Left colon (tissue), 2 donors: ENCODE measurements around the gene PLK4. TPM values are rescaled to one million over a fixed set of nuclear protein-coding genes. Genes with fewer than 3 reads are reported as not detected.
"Not testable (repeated sequence)": the region's sequence is repeated elsewhere in the genome, so short reads cannot be mapped to it uniquely, and the experiment has no call there.

Source experiments
- ATAC-seq: fragments of 200-7000 bp; cut with Tn5 transposase; one replicate; pipeline ENCODE4 v1.9.1; 2020; ENCODE audit warnings: mild to moderate bottlenecking, moderate library complexity
- DNase-seq, 2 donors: peaks; one replicate each; pipeline ENCODE4 v3.0.0-alpha.2; 2020
- intact Hi-C, 2 donors: fragments of 100-400 bp; cut with DNase I in 1 of 2; cut with micrococcal nuclease in 1 of 2; formaldehyde crosslinking; loops; one replicate each; pipeline versions ENCODE4 v1.11.2 to v1.14.0; 2022; cut with DNase I, micrococcal nuclease
- total RNA-seq, 2 donors: library from RNA; stranded (reverse); fragmentation: NEBNext Ultra II Directional; extraction: Animal tissue kit (Norgen Biotek cat#: 25700); gene quantifications; one replicate each; pipeline ENCODE4 v1.2.1, GENCODE V29; 2021
- donor health status: DM: no; HTN: no; CAD: no.
- donor health status: DM: yes; HTN: yes; CAD: no.

PLK4 gene
- total RNA-seq, 2 donors from 2014 or later = 3.1 to 7.8 TPM

GRCh38 chr4:127896069-127896468 is 15.4 kb downstream of the PLK4 start:
- intact Hi-C loops = no loop called here
- DNase-seq (no peak), ATAC-seq (no peak)

GRCh38 chr4:127896528-127896927 is 15.8 kb downstream of the PLK4 start:
- ATAC-seq = no peak
- DNase-seq = no peak
- intact Hi-C loops = no loop called here

- intact Hi-C loops, DNase-seq, ATAC-seq: not testable (repeated sequence)
Measured at GRCh38 chr4:127899682-127900081, 19.0 kb downstream of the PLK4 start.

- DNase-seq (no peak), ATAC-seq (no peak)
- intact Hi-C loops = no loop called here
Measured at GRCh38 chr4:127905029-127905428, 24.3 kb downstream of the PLK4 start.

- intact Hi-C loops = no loop called here
- no peak for DNase-seq
- ATAC-seq = no peak
Measured at GRCh38 chr4:127916512-127916911, 35.8 kb downstream of the PLK4 start.

- ATAC-seq (no peak), DNase-seq (no peak)
- intact Hi-C loops = no loop called here
Measured at GRCh38 chr4:127917151-127917550, 36.5 kb downstream of the PLK4 start.

- DNase-seq (no peak), ATAC-seq (no peak)
- intact Hi-C loops = no loop called here
Measured at GRCh38 chr4:127920521-127920920, 39.8 kb downstream of the PLK4 start.

- intact Hi-C loops = no loop called here
- ATAC-seq = no peak
- DNase-seq = no peak
Measured at GRCh38 chr4:127922226-127922625, 41.5 kb downstream of the PLK4 start.

- intact Hi-C loops, DNase-seq, ATAC-seq: not testable (repeated sequence)
Measured at GRCh38 chr4:127925720-127926119, 45.0 kb downstream of the PLK4 start.

GRCh38 chr4:127930175-127930574 is 49.5 kb downstream of the PLK4 start:
- no peak for ATAC-seq

GRCh38 chr4:127931836-127932235 is 51.1 kb downstream of the PLK4 start:
- ATAC-seq, intact Hi-C loops, DNase-seq: not testable (repeated sequence)

More at GRCh38 chr4:127930175-127930574, 49.5 kb downstream of the PLK4 start:
- DNase-seq = no peak
- intact Hi-C loops = no loop called here

- intact Hi-C loops = no loop called here
- no peak for ATAC-seq
- DNase-seq = no peak
Measured at GRCh38 chr4:127936974-127937373, 56.3 kb downstream of the PLK4 start.

Other genes starting within 250 kb of the PLK4 start
- gene INTU, start 247.9 kb upstream of the PLK4 start, total RNA-seq = 1 to 10 TPM; 3.4 to 3.8 TPM
- not detected for gene SLC25A31, start 150.5 kb upstream of the PLK4 start, total RNA-seq
- gene HSPA4L, start 98.6 kb upstream of the PLK4 start, total RNA-seq = 1 to 10 TPM; 4.4 to 6.0 TPM
- 10 to 100 TPM; 23.1 to 28.4 TPM for gene MFSD8, start 84.3 kb downstream of the PLK4 start, total RNA-seq
- gene ABHD18, start 84.5 kb downstream of the PLK4 start, total RNA-seq = 10 to 100 TPM; 16.9 to 17.5 TPM
- gene LARP1B, start 180.4 kb downstream of the PLK4 start, total RNA-seq = 10 to 100 TPM; 30.1 to 33.8 TPM